ENCODE measurements around the gene TMEM239.
"Not testable (repeated sequence)": the region's sequence is repeated elsewhere in the genome, so short reads cannot be mapped to it uniquely, and the experiment has no call there.

Gene TMEM239

GRCh38 chr20:2820896-2821869 lies 5.0 kb downstream of the TMEM239 start:
- DNase-seq = no peak

- peak; percentile 34 for DNase-seq
Measured at GRCh38 chr20:2822073-2822472, 5.9 kb downstream of the TMEM239 start.

- no peak for DNase-seq
Measured at GRCh38 chr20:2825761-2826160, 9.6 kb downstream of the TMEM239 start.

- DNase-seq = no peak
Measured at GRCh38 chr20:2826655-2827054, 10.5 kb downstream of the TMEM239 start.

GRCh38 chr20:2829376-2829775 lies 13.2 kb downstream of the TMEM239 start:
- no peak for DNase-seq

- not testable (repeated sequence) for DNase-seq
Measured at GRCh38 chr20:2831206-2831605, 15.0 kb downstream of the TMEM239 start.

GRCh38 chr20:2833761-2834160 lies 17.6 kb downstream of the TMEM239 start:
- DNase-seq = no peak

GRCh38 chr20:2834401-2835110 lies 18.4 kb downstream of the TMEM239 start:
- no peak for DNase-seq

GRCh38 chr20:2835331-2835796 lies 19.2 kb downstream of the TMEM239 start:
- DNase-seq = no peak

GRCh38 chr20:2836035-2836434 lies 19.9 kb downstream of the TMEM239 start:
- DNase-seq = no peak

- no peak for DNase-seq
Measured at GRCh38 chr20:2837221-2837960, 21.2 kb downstream of the TMEM239 start.

- no peak for DNase-seq
Measured at GRCh38 chr20:2838170-2838797, 22.1 kb downstream of the TMEM239 start.

GRCh38 chr20:2838847-2839671 lies 22.9 kb downstream of the TMEM239 start:
- DNase-seq = no peak

- DNase-seq = no peak
Measured at GRCh38 chr20:2839732-2840137, 23.6 kb downstream of the TMEM239 start.

GRCh38 chr20:2840138-2840966 lies 24.2 kb downstream of the TMEM239 start, which contains the start of the genes PCED1A and VPS16:
Gene PCED1A (minus strand): TSS chr20:2840655. CDS start chr20:2839912, 743 bp downstream.
Gene VPS16 (plus strand): TSS chr20:2840745. CDS start chr20:2840775, 30 bp downstream.
- DNase-seq = peak; percentile 93

GRCh38 chr20:2840967-2841531 lies 24.9 kb downstream of the TMEM239 start:
- DNase-seq = no peak

GRCh38 chr20:2845607-2846006 lies 29.4 kb downstream of the TMEM239 start:
- DNase-seq = no peak

GRCh38 chr20:2846698-2847097 lies 30.5 kb downstream of the TMEM239 start:
- DNase-seq = no peak

GRCh38 chr20:2847802-2848201 lies 31.6 kb downstream of the TMEM239 start:
- no peak for DNase-seq

GRCh38 chr20:2849529-2849928 lies 33.4 kb downstream of the TMEM239 start:
- no peak for DNase-seq
